Activated naive CD4-positive, alpha-beta T cell treated with anti-CD3 and anti-CD28 coated beads, Interleukin-2, amount 50 U/mL, for 16 hours (primary cell): Measurements from ENCODE around the gene ANKRD27.
"Not testable (repeated sequence)": the region's sequence is repeated elsewhere in the genome, so short reads cannot be mapped to it uniquely, and the experiment has no call there.

Experiments
- DNase-seq: peaks from one replicate; pipeline ENCODE4 v3.0.0-alpha.2; 2020

Gene ANKRD27

GRCh38 chr19:32674931-32675719, at the start of gene ANKRD27:
ANKRD27 (minus strand) TSS chr19:32675180; CDS start chr19:32659015, 16,165 bp downstream.
- peak; percentile 97 for DNase-seq

DNA sequence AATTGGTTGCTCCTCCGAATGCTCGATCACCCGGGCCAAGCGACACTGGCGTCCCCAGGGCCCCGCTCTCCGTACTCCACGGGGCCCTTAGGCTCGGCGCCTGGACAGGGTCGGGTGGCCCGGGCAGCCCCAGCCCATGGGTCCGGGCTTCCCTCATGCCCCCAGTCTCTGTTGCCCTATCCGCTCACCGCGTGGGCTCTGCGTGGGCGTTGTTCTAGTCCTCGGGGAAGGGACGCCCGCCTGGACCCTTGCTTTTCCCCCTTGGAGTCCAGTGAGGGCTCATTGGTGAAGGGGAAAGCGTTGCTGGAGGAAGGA, 45.9 kb upstream of the ANKRD27 start:
- no peak for DNase-seq

DNA sequence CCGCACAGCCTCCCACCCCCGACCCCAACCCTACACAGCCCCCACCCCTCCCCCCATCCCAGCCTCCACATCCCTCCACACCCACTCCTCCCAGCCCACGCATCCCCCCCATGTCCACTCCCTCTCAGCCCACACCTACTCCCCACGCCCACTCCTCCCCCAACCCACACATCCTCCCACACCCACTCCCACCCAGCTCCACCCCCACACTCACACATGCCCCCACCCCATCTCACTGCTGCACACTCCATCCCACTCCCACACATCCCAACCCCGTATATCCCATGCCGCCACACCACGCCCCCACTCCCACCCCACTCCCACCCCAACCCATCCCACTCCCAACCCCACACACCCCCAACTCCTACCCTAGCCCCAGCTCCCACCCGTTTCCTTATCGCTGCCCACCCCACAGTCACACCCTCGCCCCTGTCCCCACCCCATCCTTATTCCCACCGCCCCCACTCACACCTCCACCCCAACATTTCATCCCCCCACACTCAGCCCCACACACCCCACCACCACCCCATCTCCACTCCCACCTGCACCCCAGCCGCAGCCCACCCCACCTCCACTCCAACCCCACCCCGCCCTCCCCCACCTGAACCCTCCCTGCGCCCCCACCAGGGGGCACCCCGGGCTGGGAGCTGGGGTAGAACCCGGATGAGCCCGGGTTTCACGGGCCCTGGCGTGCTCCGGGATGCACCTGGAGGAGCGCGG, 45.4 kb upstream of the ANKRD27 start:
- no peak for DNase-seq

DNA sequence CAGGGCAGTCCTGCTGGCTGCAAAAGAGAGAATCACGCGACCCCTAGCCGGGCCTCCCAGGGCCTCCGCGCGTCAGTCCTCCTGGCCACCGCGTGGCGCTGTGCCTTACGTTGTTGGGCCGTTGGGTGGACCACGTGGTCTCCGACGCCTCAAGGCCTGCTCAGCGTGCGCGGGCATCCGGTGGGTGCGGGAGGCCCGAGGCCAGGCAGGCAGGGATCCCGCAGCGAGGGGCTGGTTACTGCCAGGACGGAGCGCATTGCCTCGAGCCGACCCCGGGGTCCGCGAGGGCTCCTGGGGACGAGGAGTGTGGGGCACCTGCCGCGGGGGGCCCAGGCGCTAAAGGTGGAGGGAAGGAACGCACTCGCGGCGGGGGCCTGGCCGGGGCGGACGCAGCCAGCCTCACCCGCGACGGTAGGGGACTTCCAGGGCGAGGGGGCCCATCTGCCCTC, 44.7 kb upstream of the ANKRD27 start, which contains the start of gene TDRD12:
TDRD12 (plus strand) TSS at position 157 of the 449 bp plus-strand sequence. CDS start 306 bp downstream, outside the sequence.
- DNase-seq, result peak; percentile 14

GRCh38 chr19:32718286-32718685, 43.3 kb upstream of the ANKRD27 start:
- no peak for DNase-seq

GRCh38 chr19:32717496-32717895, 42.5 kb upstream of the ANKRD27 start:
- DNase-seq, result no peak

GRCh38 chr19:32716203-32716602, 41.2 kb upstream of the ANKRD27 start:
- DNase-seq, result not testable (repeated sequence)

GRCh38 chr19:32711747-32712146, 36.8 kb upstream of the ANKRD27 start:
- no peak for DNase-seq

- DNase-seq, result no peak
These were observed 34.1 kb upstream of the ANKRD27 start for GRCh38 chr19:32709032-32709431.

- DNase-seq, result peak; percentile 34
These were observed 33.5 kb upstream of the ANKRD27 start for GRCh38 chr19:32708457-32708856.

GRCh38 chr19:32704006-32704405, 29.0 kb upstream of the ANKRD27 start:
- not testable (repeated sequence) for DNase-seq

GRCh38 chr19:32702010-32702409, 27.0 kb upstream of the ANKRD27 start:
- no peak for DNase-seq

DNA sequence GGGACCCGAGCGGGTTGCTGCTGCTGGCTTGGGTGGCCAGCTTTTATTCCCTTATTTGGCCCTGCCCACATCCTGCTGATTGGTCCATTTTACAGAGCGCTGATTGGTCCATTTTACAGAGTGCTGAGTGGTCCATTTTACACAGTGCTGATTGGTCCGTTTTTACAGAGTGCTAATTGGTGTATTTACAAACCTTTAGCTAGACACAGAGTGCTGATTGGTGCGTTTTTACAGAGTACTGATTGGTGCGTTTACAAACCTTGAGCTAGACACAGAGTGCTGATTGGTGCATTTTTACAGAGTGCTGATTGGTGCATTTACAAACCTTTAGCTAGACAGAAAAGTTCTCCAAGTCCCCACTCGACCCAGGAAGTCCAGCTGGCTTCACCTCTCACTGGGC, 25.1 kb upstream of the ANKRD27 start:
- not testable (repeated sequence) for DNase-seq

- DNase-seq, result not testable (repeated sequence)
These were observed 21.8 kb upstream of the ANKRD27 start for GRCh38 chr19:32696771-32697170.

DNA sequence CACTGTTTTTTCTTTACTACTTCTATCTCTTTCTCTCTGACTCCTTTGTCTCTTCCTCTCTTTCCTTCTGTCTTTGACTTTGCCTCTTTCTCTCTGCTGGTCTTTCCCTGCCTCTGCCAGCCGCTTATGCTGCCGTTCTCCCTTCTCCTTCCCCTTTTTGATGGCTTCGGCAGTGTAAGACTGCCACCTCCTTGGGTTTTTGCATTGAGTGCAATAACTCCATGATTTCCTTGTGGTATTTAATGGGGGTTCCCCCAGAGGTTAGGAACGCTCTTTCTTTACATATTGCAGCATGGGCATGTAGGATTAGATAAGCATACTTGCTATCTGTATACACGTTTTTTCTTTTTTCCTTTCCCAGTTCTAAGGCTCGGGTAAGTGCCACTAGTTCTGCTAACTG, 20.5 kb upstream of the ANKRD27 start:
- DNase-seq, result not testable (repeated sequence)

DNA sequence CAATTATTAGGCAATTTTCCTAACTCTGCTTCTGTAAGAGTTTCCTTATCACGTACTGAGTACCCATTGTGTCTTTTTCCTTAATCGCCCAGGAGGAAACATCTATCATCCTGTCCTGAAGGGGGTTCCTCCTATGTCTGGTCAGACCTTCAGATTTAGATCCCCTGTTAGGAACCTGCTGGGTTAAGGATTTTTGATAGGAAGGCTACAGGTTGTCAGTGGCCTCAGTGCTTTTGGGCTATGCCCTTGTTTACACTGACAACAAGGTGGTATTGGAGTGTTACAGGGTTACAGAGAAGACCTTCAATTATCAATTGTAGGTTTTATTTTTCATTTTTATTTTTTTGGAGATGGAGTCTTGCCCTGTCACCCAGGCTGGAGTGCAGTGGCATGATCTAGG, 19.9 kb upstream of the ANKRD27 start:
- not testable (repeated sequence) for DNase-seq

DNA sequence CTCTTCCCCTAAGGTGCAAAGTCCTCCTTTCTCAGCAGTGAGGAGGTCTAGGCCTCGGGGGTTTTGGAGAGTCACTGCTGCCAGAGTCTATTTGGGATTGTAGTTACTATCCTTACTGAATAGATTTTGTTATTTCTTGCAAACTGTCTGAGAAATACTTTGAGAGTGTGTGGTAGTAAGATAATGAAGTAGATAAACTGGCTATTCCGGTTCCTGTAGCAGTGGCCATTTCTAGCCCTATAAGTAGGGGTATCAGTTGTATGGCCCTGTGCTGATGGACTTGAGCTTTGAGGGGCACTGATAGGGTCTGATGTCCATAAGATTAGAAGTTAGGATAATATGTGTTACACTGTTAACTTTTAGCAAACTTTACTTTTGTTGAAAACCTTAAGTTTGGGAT, 19.3 kb upstream of the ANKRD27 start:
- DNase-seq, result not testable (repeated sequence)

DNA sequence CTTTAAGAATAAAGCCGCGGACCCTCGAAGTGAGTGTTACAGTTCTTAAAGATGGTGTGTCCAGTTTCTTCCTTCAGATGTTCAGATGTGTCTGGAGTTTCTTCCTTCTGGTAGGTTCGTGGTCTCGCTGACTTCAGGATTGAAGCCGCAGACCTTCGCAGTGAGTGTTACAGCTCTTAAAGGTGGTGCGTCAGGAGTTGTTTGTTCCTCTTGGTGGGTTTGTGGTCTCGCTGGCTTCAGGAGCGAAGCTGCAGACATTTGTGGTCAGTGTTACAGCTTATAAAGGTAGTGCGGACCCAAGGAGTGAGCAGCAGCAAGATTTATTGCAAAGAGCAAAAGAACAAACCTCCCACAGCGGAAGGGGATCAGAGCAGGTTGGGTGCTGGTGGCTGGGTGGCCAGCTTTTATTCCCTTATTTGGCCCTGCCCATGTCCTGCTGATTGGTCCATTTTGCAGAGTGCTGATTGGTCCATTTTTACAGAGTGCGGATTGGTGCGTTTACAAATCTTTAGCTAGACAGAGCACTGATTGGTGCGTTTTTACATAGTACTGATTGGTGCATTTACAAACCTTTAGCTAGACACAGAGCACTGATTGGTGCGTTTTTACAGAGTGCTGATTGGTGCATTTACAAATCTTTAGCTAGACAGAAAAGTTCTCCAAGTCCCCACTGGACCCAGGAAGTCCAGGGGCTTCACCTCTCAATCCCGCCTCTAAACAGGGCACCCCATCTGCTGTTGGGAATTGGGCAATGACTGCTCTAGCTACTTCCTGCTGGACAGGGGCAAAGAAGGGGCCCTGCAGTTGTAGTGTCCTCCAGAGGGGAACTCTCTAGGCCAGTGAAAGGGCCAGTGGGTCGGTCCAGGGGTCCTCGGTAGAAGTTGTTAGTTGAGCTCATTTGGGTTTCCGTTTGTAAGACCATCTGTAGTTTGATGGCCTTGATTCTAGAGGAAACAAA, 18.4 kb upstream of the ANKRD27 start:
- peak; percentile 50 for DNase-seq

GRCh38 chr19:32692727-32693061, 17.7 kb upstream of the ANKRD27 start:
- no peak for DNase-seq

DNA sequence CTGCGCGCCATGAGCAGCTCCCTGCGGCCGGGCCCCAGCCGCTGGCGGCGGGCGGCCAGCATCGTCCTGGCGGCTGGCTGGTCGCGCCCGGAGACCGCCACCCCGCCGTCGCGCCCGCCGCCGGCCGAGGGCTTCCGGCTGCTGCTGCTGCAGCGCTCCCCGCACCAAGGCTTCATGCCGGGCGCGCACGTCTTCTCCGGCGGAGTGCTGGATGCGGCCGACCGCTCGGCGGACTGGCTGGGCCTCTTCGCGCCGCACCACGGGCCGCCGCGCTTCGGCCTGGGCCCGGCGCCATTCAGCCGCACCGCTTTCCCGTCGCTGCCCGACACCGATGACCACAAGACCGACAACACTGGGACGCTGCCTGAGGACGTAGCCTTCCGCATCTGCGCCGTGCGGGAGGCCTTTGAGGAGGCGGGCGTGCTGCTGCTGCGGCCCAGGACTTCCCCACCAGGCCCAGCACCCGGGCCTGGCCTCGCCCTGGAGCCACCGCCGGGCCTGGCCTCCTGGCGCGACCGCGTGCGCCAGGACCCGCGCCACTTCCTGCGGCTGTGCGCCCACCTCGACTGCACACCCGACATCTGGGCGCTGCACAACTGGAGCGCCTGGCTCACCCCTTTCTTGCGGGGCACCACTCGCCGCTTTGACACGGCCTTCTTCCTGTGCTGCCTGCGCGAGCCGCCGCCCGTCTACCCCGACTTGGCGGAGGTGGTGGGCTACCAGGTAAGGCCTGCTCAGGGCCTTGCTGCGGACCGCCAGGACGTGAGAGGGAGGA, 17.2 kb upstream of the ANKRD27 start:
- peak; percentile 63 for DNase-seq

DNA sequence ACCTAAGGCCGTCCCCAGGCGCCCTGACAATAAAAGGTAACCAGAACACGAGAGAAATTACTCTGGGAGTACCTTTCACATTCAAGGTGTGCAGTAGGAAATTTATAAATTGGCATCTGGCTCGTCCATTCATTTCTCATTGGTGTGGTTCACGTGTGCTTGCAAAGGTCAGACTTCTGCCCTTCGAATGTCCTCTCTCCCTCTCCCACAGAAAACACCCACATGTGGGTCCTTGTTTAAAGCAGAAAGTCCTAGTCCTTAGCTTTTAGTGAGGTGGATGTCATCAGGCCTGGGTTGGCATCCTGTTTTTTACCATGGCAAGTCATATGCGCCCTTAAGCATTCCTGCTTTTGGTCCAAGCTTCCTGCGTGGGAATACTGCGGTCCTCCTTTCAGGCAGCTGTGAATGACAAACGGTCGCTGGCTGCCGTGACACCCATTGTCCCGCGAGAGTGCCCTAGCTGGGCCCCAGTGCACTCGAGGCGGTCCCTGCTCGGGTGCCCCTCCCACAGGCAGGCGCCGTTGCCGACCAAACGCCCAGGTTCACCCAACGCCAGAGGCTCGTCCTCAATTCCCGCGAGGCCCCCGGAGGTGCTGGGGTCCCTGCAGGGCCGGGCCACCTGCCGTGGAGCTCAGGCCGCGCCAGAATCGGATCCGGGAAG, 16.4 kb upstream of the ANKRD27 start, which contains the start of gene NUDT19:
NUDT19 (plus strand) TSS at position 531 of the 661 bp plus-strand sequence. CDS start 140 bp downstream, outside the sequence.
- DNase-seq, result peak; percentile 82
